ENCODE data around the gene NUS1.
"Not testable (repeated sequence)": the region's sequence is repeated elsewhere in the genome, so short reads cannot be mapped to it uniquely, and the experiment has no call there.

The NUS1 gene

GRCh38 chr6:117674991-117675657 is at the start of gene NUS1:
Gene NUS1, plus strand, starts transcription at chr6:117675469. Its CDS starts 202 bp downstream, at chr6:117675671.
- peak; percentile 97 for DNase-seq (ENCODE audit: low read depth)

GRCh38 chr6:117627533-117627932 is 47.7 kb upstream of the NUS1 start:
- no peak for DNase-seq (ENCODE audit: low read depth)

- DNase-seq (ENCODE audit: low read depth), result no peak
These were observed 46.1 kb upstream of the NUS1 start for GRCh38 chr6:117629119-117629660.

- DNase-seq (ENCODE audit: low read depth), result no peak
These were observed 37.5 kb upstream of the NUS1 start for GRCh38 chr6:117637770-117638169.

GRCh38 chr6:117642976-117643375 is 32.3 kb upstream of the NUS1 start:
- no peak for DNase-seq (ENCODE audit: low read depth)

GRCh38 chr6:117651984-117652383 is 23.3 kb upstream of the NUS1 start:
- DNase-seq (ENCODE audit: low read depth), result not testable (repeated sequence)

- DNase-seq (ENCODE audit: low read depth), result no peak
These were observed 21.3 kb upstream of the NUS1 start for GRCh38 chr6:117653949-117654348.

- DNase-seq (ENCODE audit: low read depth), result no peak
These were observed 19.9 kb upstream of the NUS1 start for GRCh38 chr6:117655380-117655779.

- no peak for DNase-seq (ENCODE audit: low read depth)
These were observed 8.4 kb upstream of the NUS1 start for GRCh38 chr6:117666881-117667280.

GRCh38 chr6:117668736-117669135 is 6.5 kb upstream of the NUS1 start:
- DNase-seq (ENCODE audit: low read depth), result no peak

GRCh38 chr6:117674503-117674902 is 766 bp upstream of the NUS1 start:
- no peak for DNase-seq (ENCODE audit: low read depth)

GRCh38 chr6:117675658-117676301 is 511 bp downstream of the NUS1 start:
- not testable (repeated sequence) for DNase-seq (ENCODE audit: low read depth)

- DNase-seq (ENCODE audit: low read depth), result no peak
These were observed 1.4 kb downstream of the NUS1 start for GRCh38 chr6:117676577-117677218.

GRCh38 chr6:117677553-117678141 is 2.4 kb downstream of the NUS1 start:
- DNase-seq (ENCODE audit: low read depth), result no peak

GRCh38 chr6:117681162-117681741 is 6.0 kb downstream of the NUS1 start:
- DNase-seq (ENCODE audit: low read depth), result no peak

GRCh38 chr6:117684749-117685148 is 9.5 kb downstream of the NUS1 start:
- DNase-seq (ENCODE audit: low read depth), result no peak

- no peak for DNase-seq (ENCODE audit: low read depth)
These were observed 10.1 kb downstream of the NUS1 start for GRCh38 chr6:117685359-117685758.

GRCh38 chr6:117687021-117687648 is 11.9 kb downstream of the NUS1 start:
- DNase-seq (ENCODE audit: low read depth), result no peak

- not testable (repeated sequence) for DNase-seq (ENCODE audit: low read depth)
These were observed 14.3 kb downstream of the NUS1 start for GRCh38 chr6:117689584-117689983.

- no peak for DNase-seq (ENCODE audit: low read depth)
These were observed 31.2 kb downstream of the NUS1 start for GRCh38 chr6:117706504-117706903.

GRCh38 chr6:117706936-117707509 is 31.8 kb downstream of the NUS1 start:
- DNase-seq (ENCODE audit: low read depth), result not testable (repeated sequence)
